DMS 273 treated with DMSO at 0.1 percent for 48 hours (cell line): ENCODE measurements around the gene ZNHIT1.

Source experiments
- DNase-seq: peaks from one replicate; lab custom pipeline; 2025; lab: John Stamatoyannopoulos, UW

The ZNHIT1 gene

DNA sequence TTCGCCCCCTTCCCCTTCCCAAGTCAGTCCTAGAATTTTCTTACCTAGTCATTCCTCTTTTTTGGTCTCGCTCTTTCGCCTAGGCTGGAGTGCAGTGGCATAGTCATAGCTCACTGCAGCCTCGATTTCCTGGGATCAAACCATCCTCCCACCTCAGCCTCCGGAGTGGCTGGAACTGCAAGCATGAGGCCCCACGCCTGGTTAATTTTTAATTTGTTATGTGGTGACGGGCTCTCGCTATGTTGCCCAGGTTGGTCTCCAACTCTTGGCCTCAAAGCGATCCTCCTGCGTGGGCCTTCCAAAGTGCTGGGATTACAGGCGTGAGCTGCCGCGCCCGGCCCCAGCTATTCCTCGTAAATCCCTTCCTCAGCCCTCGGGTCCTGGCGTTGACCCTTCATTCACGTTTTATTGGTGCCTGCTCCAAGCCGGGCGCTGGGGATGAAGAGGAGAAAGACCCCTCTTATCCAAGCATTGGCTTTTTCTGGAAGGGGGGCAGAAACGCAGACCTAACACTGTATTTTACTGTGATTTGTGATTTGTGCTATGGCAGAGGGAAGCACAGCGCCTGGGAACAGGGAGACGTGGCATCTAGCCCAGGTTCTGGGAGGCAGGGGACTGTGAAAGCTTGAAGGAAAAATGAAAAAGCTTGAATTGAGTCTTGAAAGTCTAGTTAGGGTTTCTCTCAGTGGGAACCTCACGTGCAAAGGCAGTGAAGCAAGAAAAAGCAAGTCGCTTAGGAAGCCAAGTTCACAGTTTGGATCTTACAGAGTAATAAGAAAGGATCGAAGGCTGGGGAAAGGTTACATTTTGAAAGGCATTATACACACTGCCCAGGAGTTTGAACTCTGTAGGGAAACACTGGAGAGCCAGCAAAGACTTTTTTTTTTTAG lies 516 bp downstream of the ZNHIT1 start:
- DNase-seq: no peak

DNA sequence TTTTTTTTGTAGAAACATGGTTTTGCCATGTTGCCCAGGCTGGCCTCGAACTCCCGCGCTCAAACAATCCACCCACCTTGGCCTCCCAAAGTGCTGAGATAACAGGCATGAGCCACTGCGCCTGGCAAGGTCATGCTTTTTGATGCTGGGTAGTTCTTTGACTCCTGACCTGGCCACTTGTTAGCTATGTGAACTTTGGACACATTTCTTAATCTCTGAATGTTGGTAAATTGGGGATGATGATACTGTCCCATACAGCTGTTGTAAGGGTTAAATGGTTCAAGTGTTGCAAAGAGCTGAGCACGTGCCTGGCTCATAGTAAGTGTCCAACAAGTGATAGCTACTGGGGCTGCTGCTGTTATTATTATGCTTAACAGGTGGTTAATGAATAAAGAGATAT lies 2.3 kb downstream of the ZNHIT1 start:
- DNase-seq: no peak

DNA sequence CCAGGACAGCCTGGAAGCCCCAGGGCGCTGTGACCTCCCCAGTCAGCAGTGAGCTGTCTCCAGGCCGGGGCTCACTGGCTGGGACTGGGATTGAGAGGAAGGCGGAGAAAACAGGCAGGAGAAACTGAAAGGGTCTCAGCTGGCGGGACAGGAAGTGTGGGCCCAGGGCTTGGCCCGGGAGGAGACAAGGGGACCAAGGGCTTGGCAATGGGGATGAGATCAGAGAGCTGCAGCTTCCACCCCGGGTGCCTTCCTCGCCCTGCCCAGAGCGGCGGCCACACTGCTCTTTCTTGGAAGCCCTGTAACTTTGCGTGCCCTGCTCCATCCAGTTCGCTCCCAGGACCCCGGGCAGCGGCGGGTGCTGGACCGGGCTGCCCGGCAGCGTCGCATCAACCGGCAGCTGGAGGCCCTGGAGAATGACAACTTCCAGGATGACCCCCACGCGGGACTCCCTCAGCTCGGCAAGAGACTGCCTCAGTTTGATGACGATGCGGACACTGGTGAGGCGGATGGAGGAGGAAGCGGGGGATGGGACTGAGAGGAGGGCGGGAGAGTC lies 4.4 kb downstream of the ZNHIT1 start:
- no peak for DNase-seq

DNA sequence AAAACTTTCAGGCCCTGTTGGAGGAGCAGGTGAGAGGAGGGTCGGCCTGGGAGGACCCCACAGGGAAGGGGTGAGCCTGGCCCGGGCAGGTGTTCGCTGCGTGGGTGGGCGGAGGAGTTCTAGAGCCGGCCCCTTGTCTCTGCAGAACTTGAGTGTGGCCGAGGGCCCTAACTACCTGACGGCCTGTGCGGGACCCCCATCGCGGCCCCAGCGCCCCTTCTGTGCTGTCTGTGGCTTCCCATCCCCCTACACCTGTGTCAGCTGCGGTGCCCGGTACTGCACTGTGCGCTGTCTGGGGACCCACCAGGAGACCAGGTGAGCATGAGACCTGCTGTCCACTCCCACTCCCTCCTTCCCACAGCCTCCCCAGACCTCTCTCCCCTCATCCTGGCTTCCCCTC lies 5.6 kb downstream of the ZNHIT1 start:
- DNase-seq: no peak

DNA sequence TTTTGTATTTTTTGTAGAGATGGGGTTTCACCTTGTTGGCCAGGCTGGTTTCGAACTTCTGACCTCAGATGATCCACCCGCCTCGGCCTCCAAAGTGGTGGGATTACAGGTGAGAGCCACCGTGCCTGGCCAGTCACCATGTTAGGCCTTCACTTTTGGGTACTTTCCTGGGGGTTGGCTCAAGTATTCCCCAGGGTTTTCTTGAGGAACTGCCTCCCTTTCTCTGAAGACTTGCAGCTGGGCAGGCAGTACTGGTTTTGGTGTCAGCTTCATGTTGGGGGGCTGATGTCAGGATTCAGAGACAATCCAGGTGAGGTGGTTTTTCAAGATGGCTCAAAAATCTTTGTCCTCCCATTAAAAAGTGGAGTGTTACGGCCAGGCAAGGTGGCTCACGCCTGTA lies 7.7 kb downstream of the ZNHIT1 start:
- DNase-seq: no peak

DNA sequence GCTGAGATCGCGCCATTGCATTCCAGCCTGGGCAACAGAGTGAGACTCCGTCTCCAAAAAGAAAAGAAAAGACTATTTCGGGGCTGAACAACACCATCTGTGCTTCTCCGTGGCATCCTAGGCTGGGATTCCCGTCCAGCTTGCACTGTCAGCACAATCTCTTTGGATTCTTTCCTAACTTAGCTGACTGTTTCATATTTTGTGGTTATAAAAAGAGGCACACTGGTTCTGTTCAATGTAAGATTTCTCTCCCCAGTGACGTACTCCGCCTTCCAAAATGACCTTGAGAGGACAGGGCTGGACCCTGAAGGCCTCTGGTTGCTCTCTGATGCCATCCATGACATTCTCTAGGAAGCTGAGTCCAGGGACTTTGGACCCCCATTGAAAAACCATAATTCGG lies 8.8 kb downstream of the ZNHIT1 start:
- no peak for DNase-seq

DNA sequence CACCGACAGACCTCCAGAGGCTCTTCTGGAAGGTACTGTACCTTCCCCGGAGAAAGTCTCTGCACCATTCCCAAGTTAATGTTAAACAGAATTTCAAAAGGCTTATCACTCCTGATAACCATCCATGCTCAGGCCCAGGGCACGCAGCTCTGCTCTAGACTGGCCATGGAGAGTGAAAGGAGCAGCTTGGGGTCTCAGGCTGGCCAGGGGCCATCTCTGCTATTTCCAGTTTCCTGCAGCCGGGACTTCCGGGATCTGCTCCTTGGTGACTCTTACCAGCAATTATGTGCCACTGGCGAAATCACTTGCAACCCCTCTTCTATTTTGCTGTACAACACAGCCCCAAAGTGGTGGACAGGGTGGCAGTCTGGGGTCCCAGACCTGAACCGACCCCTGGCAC lies 13.7 kb downstream of the ZNHIT1 start:
- DNase-seq: no peak

DNA sequence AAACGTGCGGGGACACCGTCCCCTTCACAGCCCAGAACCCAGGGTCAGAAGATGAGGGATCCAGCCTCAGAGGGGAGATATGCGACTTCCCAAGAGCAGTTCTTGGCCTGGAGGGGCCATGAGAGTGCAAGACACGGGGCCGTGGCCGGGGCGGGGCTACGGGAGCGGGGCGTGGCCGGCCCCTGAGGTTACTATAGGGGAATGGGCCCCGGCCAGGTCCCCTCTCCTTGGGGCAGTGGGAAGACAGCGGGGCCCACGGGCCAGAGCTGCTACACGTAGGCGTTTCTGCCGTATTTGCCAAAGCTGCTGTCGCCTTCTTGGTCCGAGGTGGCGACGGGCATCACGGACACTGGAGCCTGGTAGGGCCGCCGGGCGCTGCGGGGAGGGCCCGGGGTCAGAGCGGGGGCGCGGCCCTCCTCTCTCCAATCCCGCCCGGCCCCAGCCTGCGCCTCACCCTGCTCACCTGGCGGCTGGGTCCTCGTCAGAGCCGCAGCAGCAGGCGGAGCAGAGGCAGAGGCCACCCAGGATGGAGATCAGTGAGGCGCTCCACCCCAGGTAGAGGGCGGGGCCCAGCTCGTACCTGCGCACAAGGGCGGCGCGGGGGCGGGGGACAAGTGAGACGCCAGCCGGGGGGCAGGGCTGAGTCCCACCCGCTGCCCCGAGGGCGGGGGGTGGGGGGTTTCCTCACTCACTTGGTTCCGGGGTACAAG lies 14.3 kb downstream of the ZNHIT1 start:
- DNase-seq: no peak

DNA sequence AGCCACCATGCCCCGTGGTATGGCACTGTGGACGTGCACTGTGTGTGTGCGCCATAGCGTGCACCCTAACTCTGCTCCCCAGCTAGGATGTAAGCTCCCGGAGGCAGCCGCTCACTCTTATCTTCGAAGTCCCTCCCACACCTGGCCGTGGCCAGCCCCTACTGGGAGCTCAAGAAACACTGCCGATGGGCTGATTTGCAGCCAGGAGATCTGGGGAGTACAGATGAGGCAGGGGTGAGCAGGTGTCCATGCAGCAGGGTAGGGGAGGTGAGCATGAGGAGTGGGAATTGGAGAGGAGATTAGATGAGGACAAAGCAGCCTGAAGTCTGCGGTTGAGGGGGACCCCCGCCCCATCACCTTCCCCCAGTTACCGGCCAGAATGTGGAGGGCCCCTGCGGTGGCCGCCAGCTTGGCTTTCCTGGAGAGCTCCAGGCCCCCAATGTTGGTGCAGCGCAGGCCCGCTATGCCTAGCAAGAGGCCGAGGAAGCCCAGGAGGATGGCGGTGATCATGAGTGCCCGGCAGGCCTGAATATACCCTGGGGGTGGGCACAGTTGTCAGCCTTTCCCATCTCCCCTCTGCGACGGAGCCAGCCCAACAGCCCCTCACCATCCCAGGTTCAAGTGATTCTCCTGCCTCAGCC lies 16.1 kb downstream of the ZNHIT1 start:
- DNase-seq: no peak

DNA sequence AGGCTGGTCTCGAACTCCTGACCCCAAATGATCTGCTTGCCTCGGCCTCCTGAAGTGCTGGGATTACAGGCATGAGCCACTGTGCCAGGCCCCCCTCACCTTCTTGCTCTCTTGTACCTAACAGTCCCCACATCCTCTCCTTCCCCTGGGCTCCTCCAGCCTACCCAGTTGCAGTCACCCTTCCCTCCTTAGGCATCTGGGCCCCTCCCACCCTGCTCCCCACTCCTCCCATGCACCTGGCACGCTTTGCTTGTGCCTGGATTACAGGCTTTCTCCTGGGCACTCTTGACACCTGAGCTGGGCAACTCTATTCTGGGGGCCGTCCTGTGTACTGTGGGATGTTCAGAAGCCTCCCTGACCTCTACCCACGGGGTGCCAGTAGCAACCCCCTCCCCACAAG lies 16.7 kb downstream of the ZNHIT1 start:
- DNase-seq: no peak

DNA sequence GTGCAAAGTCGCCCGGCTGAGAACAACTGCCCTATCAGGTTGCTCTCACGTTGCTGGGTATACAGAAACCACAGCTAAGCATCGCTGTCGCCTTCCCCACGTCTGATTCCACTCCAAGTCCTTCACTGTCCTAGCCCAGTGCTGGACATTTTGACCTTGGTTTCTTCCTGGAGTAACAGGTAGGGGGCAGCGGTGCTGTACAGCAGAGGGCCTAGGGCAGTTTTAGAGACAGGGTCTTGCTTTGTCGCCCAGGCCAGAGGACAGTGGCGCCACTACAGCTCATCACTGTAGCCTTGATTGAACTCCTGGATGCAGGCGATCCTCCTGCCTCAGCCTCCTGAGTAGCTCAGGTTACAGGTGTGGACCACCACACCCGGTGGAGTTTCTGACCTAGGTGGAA lies 17.1 kb downstream of the ZNHIT1 start:
- no peak for DNase-seq

DNA sequence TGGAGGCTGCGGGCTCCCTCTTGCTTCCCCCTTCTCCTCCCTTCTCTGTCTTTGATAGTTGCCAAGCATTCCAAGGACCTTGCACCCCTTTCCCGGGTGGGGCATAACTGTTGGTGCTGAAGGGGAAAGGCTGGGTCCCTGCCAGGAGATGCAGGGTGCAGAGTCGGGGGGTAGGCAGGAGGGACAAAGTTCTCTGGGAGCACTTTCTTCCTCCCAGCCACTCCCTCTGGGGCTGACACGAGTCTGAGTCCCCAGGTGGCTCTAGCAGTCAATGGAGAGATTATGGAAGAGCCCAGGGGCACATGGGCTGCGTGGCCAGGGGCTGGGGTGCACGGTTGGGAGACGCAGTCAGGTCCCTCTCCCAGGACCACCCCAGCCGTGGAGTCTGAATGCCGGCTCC lies 17.6 kb downstream of the ZNHIT1 start:
- DNase-seq: no peak

DNA sequence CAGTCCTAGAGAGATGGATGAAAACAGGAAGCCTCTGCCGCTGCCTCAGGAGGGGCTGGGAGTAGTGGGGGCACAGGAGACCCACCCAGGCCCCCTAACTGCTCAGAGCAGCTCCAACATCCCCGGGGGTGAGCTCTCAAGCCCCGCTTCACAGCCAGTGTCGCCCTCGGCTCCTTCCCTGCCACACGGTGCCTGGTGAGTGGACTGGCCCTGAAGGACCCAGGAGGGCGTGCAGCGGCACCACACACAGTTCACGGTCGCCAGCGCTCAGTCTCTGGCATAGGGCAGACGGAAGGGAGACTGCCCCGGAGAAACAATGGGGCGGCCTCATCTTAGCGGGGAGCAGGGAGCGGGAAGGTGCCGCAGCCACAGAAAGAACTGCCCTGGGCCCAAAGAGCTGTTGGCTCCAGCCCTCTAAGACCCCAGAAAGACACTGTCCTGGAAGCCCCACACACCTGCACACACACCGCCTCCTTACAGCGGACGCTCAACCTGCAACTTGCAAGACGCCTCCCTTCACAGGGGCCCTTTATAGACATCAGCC lies 18.4 kb downstream of the ZNHIT1 start:
- DNase-seq: no peak

DNA sequence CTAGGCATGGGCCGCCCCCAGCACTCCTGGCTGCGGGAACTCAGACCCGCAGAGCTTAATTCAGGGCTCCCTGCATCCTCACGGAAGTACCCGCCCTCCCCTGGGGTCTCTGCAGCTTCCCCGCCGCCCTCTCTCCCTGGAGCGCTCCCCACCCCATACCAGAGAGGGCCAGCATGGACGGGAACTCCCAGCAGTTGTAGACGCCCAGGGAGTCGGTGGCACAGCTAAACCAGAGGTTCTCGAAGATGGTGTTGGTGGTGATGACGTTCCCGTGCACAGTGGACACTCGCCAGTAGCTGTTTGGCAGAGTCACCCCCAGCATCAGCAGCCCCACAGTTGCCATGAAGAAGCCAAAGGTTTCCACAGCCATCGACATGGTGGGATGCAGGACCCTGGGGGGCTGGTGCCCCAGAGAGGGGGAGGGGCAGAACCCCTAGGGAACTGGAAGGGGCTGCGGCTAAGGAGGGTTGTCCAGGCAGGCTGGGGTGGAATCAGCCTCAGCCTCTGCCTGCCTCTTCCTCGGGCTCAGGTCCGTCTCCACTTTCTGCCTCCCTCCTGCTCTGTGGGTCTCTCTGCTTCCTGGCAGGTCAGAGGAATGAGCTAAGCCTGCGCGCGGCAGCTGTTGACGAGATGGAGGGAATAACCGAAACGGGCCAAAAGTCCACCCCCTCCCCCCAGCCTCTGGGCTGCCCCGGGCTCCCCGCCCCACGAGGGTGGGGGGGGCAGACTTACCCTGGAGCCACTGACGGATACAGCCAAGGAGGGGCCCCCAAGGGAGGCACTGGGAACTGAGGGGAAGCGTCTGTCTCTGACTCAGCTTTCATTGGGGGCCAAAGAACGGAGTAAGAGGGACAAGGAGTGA lies 19.5 kb downstream of the ZNHIT1 start, which contains the start of gene CLDN15:
CLDN15 (minus strand) TSS at position 597 of the 862 bp plus-strand sequence; CDS start at position 376, 221 bp downstream.
- DNase-seq: no peak

DNA sequence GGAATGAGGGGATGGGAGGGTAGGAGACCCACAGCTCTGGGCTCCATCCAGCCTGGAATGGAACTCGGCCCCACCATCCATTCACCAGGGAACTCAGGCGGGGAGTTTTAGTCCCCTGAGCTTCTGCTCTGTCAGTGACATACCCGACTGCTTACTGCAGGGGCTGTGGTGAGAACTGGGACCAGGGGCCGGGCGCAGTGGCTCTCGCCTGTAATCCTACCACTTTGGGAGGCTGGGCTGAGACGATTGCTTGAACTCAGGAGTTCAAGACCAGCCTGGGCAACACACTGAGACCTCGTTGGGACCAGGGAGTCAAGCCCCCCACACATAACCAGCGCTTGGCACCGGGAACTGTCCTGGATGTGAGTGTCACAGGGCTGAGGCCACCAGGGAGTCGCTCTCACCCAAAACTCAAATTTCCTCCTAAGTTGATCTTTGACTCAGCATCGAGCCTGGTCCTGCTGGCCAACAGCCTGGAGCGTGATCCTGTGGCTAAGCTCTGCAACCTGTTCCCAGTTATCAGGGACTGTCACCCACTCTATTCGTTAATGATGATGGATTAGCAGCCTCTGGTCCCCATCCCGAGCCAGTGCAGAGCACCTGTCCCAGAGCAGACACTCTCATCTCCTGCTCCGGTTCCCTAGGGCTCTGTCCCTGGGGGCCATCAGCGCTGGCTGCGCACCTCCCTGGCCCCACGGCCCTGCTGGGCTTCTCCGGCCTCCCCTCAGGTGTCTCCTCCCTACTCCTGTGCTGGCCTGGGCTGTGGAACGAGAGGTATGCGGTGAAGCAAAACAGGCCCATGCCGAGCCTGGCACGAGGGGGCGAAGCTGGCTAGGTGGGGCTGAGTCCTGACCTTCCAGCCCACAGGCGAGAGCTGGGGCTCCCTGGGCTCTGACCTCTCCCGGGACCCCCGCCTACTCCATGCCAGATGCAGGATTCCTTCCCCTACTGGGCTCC lies 20.5 kb downstream of the ZNHIT1 start:
- no peak for DNase-seq

DNA sequence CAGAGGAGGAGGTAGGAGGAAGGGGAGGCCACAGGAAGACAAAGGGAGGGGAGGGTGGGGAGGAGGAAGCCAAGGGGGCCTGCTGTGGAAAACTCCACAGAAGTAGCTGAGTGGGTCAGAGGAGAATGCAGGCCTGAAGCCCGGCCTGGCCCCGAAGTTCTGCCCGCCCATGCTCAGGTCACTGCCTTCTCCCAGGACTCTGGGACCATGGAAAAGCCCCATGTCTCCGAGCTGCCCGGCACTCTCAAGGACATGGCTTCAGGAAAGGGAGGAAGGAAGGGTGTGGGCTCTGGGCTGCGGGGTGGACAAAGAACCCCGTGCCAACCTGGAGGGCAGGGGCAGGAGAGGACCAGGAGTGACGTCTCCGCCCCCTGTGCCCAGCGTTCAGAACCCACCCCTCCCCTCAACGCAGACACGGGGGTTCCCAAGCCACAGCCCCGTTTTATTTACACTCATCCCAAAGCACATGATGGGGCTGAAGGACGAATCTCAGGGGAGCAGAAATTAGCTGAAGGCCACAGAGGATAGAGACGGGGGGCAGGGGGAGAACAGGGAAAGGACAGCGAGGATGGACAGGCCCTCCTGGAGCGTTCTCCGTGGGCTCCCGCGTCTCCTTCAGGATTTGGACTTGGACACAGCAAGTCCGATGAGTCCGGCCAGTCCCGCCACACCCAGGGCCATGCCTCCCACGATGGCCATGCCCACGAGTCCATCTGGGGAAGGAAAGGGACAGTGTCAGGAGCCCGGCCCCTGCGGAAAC lies 21.4 kb downstream of the ZNHIT1 start:
- DNase-seq: no peak

DNA sequence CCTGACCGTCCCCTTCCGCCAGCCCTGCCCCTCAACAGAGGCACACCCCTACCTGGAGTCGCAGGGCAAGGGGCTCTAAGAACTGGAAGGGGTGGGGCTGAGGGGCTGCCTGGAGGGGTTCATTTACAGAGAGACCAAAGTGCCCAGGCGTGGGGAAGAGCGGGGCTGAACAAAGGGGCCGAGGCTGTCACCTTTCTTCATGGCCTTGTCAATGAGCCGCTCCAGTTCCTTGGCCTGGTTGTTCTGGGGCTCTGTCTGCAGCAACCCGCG lies 21.9 kb downstream of the ZNHIT1 start:
- DNase-seq: no peak

DNA sequence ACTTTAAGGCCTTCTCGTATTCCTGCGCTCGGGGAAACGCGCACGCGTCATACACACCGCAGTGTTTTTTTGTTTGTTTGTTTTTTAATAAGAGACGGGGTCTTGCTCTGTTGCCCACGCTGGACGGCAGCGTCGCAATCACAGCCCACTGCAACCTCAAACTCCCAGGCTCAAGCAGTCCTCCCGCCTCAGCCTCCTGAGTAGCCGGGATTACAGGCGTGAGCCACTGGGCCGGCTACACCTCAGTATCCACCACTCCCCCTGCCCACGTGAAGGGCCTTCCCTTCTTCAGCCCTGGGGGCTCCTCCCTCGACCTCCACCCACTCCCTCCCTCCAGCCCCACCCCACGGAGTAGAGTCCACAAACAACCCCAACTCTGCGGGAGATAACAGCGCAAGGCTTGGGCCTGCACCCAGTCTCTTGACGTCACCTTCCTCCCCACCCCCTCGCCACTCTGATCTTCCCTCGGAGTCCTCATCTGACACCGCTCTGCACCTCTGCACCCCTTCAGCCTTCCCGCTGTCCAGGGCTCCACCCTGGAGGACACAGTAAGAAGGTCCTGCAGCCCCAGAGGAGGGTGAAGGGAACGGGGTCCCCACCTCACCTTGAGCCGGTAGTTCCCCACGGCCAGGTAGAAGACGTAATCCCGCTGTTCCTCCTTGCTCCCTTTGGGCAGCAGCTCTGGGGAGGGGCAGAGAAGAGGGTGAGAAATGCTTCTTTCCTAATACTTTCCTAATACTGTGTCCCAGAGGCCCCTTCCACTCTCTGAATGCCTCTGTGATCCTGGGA lies 22.5 kb downstream of the ZNHIT1 start:
- DNase-seq: no peak

DNA sequence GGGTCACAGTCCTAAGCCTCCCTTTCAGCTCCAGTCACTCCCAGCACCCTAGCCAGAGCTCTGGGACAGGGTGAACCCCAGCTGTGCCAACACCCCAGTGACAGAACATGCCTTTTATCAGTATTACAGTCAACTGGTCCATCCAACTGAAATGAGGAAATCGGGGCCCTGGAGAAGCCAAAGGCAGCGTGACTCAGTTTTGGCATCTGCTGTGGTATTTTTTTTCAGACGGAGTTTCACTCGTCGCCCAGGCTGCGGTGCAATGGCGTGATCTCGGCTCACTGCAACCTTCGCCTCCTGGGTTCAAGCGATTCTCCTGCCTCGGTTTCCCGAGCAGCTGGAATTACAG lies 23.0 kb downstream of the ZNHIT1 start:
- no peak for DNase-seq
